SK-N-SH (cell line): ENCODE measurements around the gene SF3B1. TPM values are rescaled to one million over a fixed set of nuclear protein-coding genes. Genes with fewer than 3 reads are reported as not detected.

Experiments
- CTCF ChIA-PET: fragments of 300-600, 350-600 bp; formaldehyde crosslinking; extraction: SDS; loops from one replicate; lab custom pipeline; 2021; lab: Yijun Ruan, JAX
- POLR2A ChIA-PET: fragments of 350-600 bp; sonication (Branson Sonifier 250); formaldehyde crosslinking; extraction: SDS; loops from one replicate; lab custom pipeline; 2020; ENCODE audit warnings: antibody characterized with exemption, inconsistent platforms; lab: Yijun Ruan, JAX
- DNase-seq: peaks from one replicate; pipeline ENCODE4 v3.0.0; 2012
- H2AFZ ChIP-seq: fragments of 200-600 bp; sonication (generic); 2 replicates; pipeline ENCODE4 v1.8.1; 2016; ENCODE audit warnings: antibody characterized with exemption, mild to moderate bottlenecking, low read depth
- H3F3A ChIP-seq: fragments of 200-600 bp; sonication (generic); replicated peaks from 2 replicates; pipeline ENCODE3; 2016; ENCODE audit warnings: antibody characterized with exemption, mild to moderate bottlenecking; ENCODE audit not compliant: insufficient read depth
- H3K27ac ChIP-seq, 2 experiments: fragments of 200-500 bp in 1 of 2; fragments of 200-600 bp in 1 of 2; sonication (Bioruptor generic) in 1 of 2; sonication (generic), shearing (Covaris generic) in 1 of 2; 2 replicates each; pipeline versions ENCODE4 v1.5.1 to v1.6.1; 2014 to 2016; ENCODE audit warnings: low read depth in 2 of 2, inconsistent platforms in 1 of 2, low read length in 1 of 2, mild to moderate bottlenecking in 1 of 2, mixed read lengths in 1 of 2
- H3K27me3 ChIP-seq: fragments of 200-600 bp; sonication (generic), shearing (Covaris generic); 2 replicates; pipeline ENCODE4 v1.6.1; 2016; ENCODE audit warnings: mixed run types; ENCODE audit not compliant: insufficient read depth
- H3K36me3 ChIP-seq, 2 experiments: fragments of 200-500 bp in 1 of 2; fragments of 200-600 bp in 1 of 2; sonication (Bioruptor generic) in 1 of 2; sonication (generic) in 1 of 2; replicated peaks in 1 of 2; 2 replicates each; pipeline versions ENCODE3 to v1.5.1; 2014 to 2016; ENCODE audit warnings: low read length in 1 of 2, mild to moderate bottlenecking in 1 of 2; ENCODE audit not compliant: insufficient read depth in 2 of 2, control insufficient read depth in 1 of 2
- H3K4me1 ChIP-seq, 2 experiments: fragments of 200-500 bp in 1 of 2; fragments of 200-600 bp in 1 of 2; sonication (Bioruptor generic) in 1 of 2; sonication (generic), shearing (Covaris generic) in 1 of 2; 2 replicates each; pipeline versions ENCODE4 v1.5.1 to v1.6.1; 2014 to 2016; ENCODE audit warnings: low read depth in 1 of 2, low read length in 1 of 2, mixed run types in 1 of 2; ENCODE audit not compliant: insufficient read depth in 2 of 2, control insufficient read depth in 1 of 2
- H3K4me2 ChIP-seq: fragments of 200-600 bp; sonication (generic), shearing (Covaris generic); 2 replicates; pipeline ENCODE4 v1.6.1; 2017; ENCODE audit warnings: mixed run types
- H3K4me3 ChIP-seq, 2 experiments: fragments of 200-500 bp in 1 of 2; fragments of 200-600 bp in 1 of 2; sonication (Bioruptor generic) in 1 of 2; sonication (generic), shearing (Covaris generic) in 1 of 2; 2 replicates each; pipeline versions ENCODE4 v1.5.1 to v1.8.1; 2014 to 2016; ENCODE audit warnings: low read depth in 2 of 2, inconsistent platforms in 1 of 2, low read length in 1 of 2, mild to moderate bottlenecking in 1 of 2, mixed read lengths in 1 of 2, moderate library complexity in 1 of 2
- H3K79me2 ChIP-seq: fragments of 200-600 bp; sonication (generic); 2 replicates; pipeline ENCODE4 v1.8.1; 2017; ENCODE audit warnings: mild to moderate bottlenecking; ENCODE audit not compliant: insufficient read depth
- H3K9ac ChIP-seq: fragments of 200-600 bp; sonication (generic); 2 replicates; pipeline ENCODE4 v1.6.1; 2017; ENCODE audit warnings: mixed run types
- H3K9me2 ChIP-seq: fragments of 200-600 bp; sonication (generic); 2 replicates; pipeline ENCODE4 v1.6.1; 2017; ENCODE audit warnings: mixed run types
- H3K9me3 ChIP-seq: fragments of 200-600 bp; sonication (generic); 2 replicates; pipeline ENCODE4 v1.6.1; 2017; ENCODE audit warnings: mixed run types, mild to moderate bottlenecking, moderate library complexity
- H4K20me1 ChIP-seq: fragments of 200-600 bp; sonication (generic); 2 replicates; pipeline ENCODE4 v1.6.1; 2017; ENCODE audit warnings: mild to moderate bottlenecking, mixed run types; ENCODE audit not compliant: insufficient read depth
- CHD2 ChIP-seq: fragments of 150-350 bp; IDR thresholded peaks from 2 replicates; pipeline ENCODE4 v1.6.1; 2018; ENCODE audit warnings: low read length; ENCODE audit not compliant: partially characterized antibody
- EZH2phosphoT487 ChIP-seq: fragments of 200-600 bp; sonication (generic); IDR thresholded peaks from 2 replicates; pipeline ENCODE4 v1.6.1; 2017; ENCODE audit warnings: low read depth, mixed run types, mild to moderate bottlenecking, antibody characterized with exemption, moderate library complexity, borderline replicate concordance
- FOXJ3 ChIP-seq: sonication (generic); formaldehyde crosslinking; IDR thresholded peaks from 2 replicates; pipeline ENCODE4 v1.5.1; 2020; ENCODE audit warnings: mild to moderate bottlenecking, missing genetic modification reagents
- FOXM1 ChIP-seq: IDR thresholded peaks from 2 replicates; pipeline ENCODE4 v1.4.0; 2012; ENCODE audit warnings: low read depth, mild to moderate bottlenecking
- GABPA ChIP-seq: IDR thresholded peaks from 2 replicates; pipeline ENCODE4 v1.4.0; 2012; ENCODE audit warnings: low read depth, mild to moderate bottlenecking
- GATA2 ChIP-seq: sonication (generic); formaldehyde crosslinking; IDR thresholded peaks from 2 replicates; pipeline ENCODE4 v1.5.0; 2020; ENCODE audit warnings: mild to moderate bottlenecking, missing genetic modification reagents
- JUND ChIP-seq: IDR thresholded peaks from 2 replicates; pipeline ENCODE4 v1.4.0; 2012
- MEF2A ChIP-seq: IDR thresholded peaks from 2 replicates; pipeline ENCODE4 v1.4.0; 2012; ENCODE audit warnings: low read depth, borderline replicate concordance
- MXI1 ChIP-seq: IDR thresholded peaks from 2 replicates; pipeline ENCODE4 v1.6.1; 2012; ENCODE audit warnings: mild to moderate bottlenecking, low read depth, low read length, improper control_type of control experiment
- NFIC ChIP-seq: IDR thresholded peaks from 2 replicates; pipeline ENCODE4 v1.4.0; 2012; ENCODE audit warnings: borderline replicate concordance
- NRF1 ChIP-seq: IDR thresholded peaks from 2 replicates; pipeline ENCODE4 v1.6.1; 2012; ENCODE audit warnings: low read depth, mild to moderate bottlenecking, low read length
- POLR2AphosphoS5 ChIP-seq: IDR thresholded peaks from 2 replicates; pipeline ENCODE4 v1.6.1; 2012; ENCODE audit warnings: low read depth, low read length
- RCOR1 ChIP-seq: fragments of 150-350 bp; IDR thresholded peaks from 2 replicates; pipeline ENCODE4 v1.6.1; 2017; ENCODE audit warnings: antibody characterized with exemption, low read length
- REST ChIP-seq: IDR thresholded peaks from 2 replicates; pipeline ENCODE4 v1.6.1; 2012; ENCODE audit warnings: mild to moderate bottlenecking, low read depth, low read length, moderate library complexity
- RFX5 ChIP-seq: IDR thresholded peaks from 2 replicates; pipeline ENCODE4 v1.6.1; 2012; ENCODE audit warnings: mild to moderate bottlenecking, improper control_type of control experiment, low read length
- RXRA ChIP-seq: IDR thresholded peaks from 2 replicates; pipeline ENCODE4 v1.4.0; 2012; ENCODE audit warnings: low read depth, mild to moderate bottlenecking, borderline replicate concordance
- TCF12 ChIP-seq: IDR thresholded peaks from 2 replicates; pipeline ENCODE4 v1.4.0; 2012
- TEAD4 ChIP-seq: IDR thresholded peaks from 2 replicates; pipeline ENCODE4 v1.4.0; 2012; ENCODE audit warnings: mild to moderate bottlenecking, borderline replicate concordance; ENCODE audit not compliant: insufficient read depth
- USF1 ChIP-seq: IDR thresholded peaks from 2 replicates; pipeline ENCODE4 v1.4.0; 2012; ENCODE audit warnings: low read depth, borderline replicate concordance
- YY1 ChIP-seq: IDR thresholded peaks from 2 replicates; pipeline ENCODE4 v1.4.0; 2012; ENCODE audit warnings: low read depth, mild to moderate bottlenecking
- WGBS: methylation state at CpG from one replicate; pipeline ENCODE4 v1.1.6; 2017; ENCODE audit warnings: low lambda C conversion rate; 5-methylcytosine and 5-hydroxymethylcytosine counted together
- polyA plus RNA-seq, 3 experiments: library from polyadenylated mRNA; depleted of rRNA; stranded (reverse); fragments of >200 nt; gene quantifications; 2 replicates each; pipeline ENCODE4 v1.2.3, GENCODE V29; 2012
- TF ChIP-seq, protein P1 (sequence below): IDR thresholded peaks from 2 replicates; pipeline ENCODE4; 2012
- TF ChIP-seq, protein P2 (sequence below): fragments of 200-600 bp; sonication (generic); IDR thresholded peaks from 2 replicates; pipeline ENCODE4 v1.6.1; 2017; ENCODE audit warnings: antibody characterized with exemption, mild to moderate bottlenecking, moderate library complexity

The SF3B1 gene
- polyA plus RNA-seq, 1 of the 3 experiments (the other 2 are of a cell fraction) = 162 TPM

DNA sequence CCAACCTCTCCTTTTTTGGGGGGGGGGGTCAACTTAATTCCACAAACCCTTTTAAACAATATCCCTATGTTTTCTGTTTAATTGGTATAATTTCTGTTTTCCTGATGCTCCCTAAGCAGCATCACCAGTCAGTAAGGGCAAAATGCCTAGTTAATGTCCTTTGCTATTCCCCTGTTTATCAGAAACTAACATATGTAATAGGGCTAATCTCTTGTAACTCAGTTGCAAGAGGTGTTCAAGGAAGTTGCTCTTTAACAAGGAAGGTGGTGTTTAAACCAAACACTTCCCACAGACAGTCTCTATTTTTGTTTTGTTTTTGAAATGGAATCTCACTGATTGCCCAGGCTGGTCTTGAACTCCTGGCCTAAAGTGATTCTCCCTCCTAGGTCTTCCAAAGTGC is 12.0 kb upstream of the SF3B1 start:
- no peak for DNase-seq
- Histone ChIP-seq H4K20me1 (no peaks in the 10 kb centered on the region), H3K27ac (no peak overlapping the region), H3K9me2 (no peaks in the 10 kb centered on the region), H3F3A (no peaks in the 10 kb centered on the region), H3K4me3 (no peak overlapping the region), H3K36me3 (no peaks in the 10 kb centered on the region), H3K9me3 (no peaks in the 10 kb centered on the region), H2AFZ (no peak overlapping the region), H3K79me2 (no peaks in the 10 kb centered on the region), H3K4me1 (no peaks in the 10 kb centered on the region), H3K9ac (no peak overlapping the region), H3K4me2 (no peak overlapping the region), H3K27me3 (no peaks in the 10 kb centered on the region)
- TF ChIP-seq GATA2 (CRISPR knock-in tag) (no peak), REST (no peak), MXI1 (no peak), GABPA (no peak), TEAD4 (no peak), FOXJ3 (CRISPR knock-in tag) (no peak), YY1 (no peak), RCOR1 (no peak), NFIC (no peak), USF1 (no peak), NRF1 (no peak)
- TF ChIP-seq, protein P1, sequence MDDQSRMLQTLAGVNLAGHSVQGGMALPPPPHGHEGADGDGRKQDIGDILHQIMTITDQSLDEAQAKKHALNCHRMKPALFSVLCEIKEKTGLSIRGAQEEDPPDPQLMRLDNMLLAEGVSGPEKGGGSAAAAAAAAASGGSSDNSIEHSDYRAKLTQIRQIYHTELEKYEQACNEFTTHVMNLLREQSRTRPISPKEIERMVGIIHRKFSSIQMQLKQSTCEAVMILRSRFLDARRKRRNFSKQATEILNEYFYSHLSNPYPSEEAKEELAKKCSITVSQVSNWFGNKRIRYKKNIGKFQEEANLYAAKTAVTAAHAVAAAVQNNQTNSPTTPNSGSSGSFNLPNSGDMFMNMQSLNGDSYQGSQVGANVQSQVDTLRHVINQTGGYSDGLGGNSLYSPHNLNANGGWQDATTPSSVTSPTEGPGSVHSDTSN = no peak
- POLR2A ChIA-PET = no interaction called here
- CTCF ChIA-PET = no interaction called here

- no peak overlapping the region for H3K9ac ChIP-seq
- H4K20me1 ChIP-seq = no peaks in the 10 kb centered on the region
- no peak overlapping the region for H3K4me3 ChIP-seq
- CTCF ChIA-PET = no interaction called here
- no peaks in the 10 kb centered on the region for H3K4me1 ChIP-seq
- no peaks in the 10 kb centered on the region for H3K79me2 ChIP-seq
- H3K9me3 ChIP-seq = no peaks in the 10 kb centered on the region
- no peaks in the 10 kb centered on the region for H3K36me3 ChIP-seq
- 87% methylated on average over 1 of the region's 1 CpG for WGBS
- no peak overlapping the region for H3K4me2 ChIP-seq
- H3K27ac ChIP-seq = no peak overlapping the region
- H3K9me2 ChIP-seq = no peaks in the 10 kb centered on the region
- H2AFZ ChIP-seq = no peak overlapping the region; the same call in 1 of the 2 replicates
- POLR2A ChIA-PET = no interaction called here
- no peak for DNase-seq
- H3F3A ChIP-seq = no peaks in the 10 kb centered on the region
- no peaks in the 10 kb centered on the region for H3K27me3 ChIP-seq
- TF ChIP-seq MXI1 (no peak), JUND (no peak), GABPA (no peak), RXRA (no peak), POLR2AphosphoS5 (no peak), RFX5 (no peak), GATA2 (CRISPR knock-in tag) (no peak), RCOR1 (no peak), FOXM1 (no peak), FOXJ3 (CRISPR knock-in tag) (no peak), TCF12 (no peak), MEF2A (no peak), CHD2 (no peak), EZH2phosphoT487 (no peak)
- TF ChIP-seq, protein P1 = no peak
- TF ChIP-seq, protein P2, sequence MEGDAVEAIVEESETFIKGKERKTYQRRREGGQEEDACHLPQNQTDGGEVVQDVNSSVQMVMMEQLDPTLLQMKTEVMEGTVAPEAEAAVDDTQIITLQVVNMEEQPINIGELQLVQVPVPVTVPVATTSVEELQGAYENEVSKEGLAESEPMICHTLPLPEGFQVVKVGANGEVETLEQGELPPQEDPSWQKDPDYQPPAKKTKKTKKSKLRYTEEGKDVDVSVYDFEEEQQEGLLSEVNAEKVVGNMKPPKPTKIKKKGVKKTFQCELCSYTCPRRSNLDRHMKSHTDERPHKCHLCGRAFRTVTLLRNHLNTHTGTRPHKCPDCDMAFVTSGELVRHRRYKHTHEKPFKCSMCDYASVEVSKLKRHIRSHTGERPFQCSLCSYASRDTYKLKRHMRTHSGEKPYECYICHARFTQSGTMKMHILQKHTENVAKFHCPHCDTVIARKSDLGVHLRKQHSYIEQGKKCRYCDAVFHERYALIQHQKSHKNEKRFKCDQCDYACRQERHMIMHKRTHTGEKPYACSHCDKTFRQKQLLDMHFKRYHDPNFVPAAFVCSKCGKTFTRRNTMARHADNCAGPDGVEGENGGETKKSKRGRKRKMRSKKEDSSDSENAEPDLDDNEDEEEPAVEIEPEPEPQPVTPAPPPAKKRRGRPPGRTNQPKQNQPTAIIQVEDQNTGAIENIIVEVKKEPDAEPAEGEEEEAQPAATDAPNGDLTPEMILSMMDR = no peak
These were observed 10.9 kb upstream of the SF3B1 start for GRCh38 chr2:197445746-197446145.
